Astrocyte (in vitro differentiated cells and primary cell): ENCODE data around the gene UBP1.

Experiments
- CTCF ChIP-seq: IDR thresholded peaks from 2 replicates; pipeline ENCODE4 v1.5.1; 2011; ENCODE audit warnings: low read depth, mild to moderate bottlenecking, inconsistent platforms, low read length, moderate library complexity; ENCODE audit not compliant: insufficient read depth
- EZH2 ChIP-seq: IDR thresholded peaks from 2 replicates; pipeline ENCODE4 v1.6.1; 2012; ENCODE audit warnings: mild to moderate bottlenecking, low read length, inconsistent platforms; ENCODE audit not compliant: insufficient read depth

- no peak for TF ChIP-seq CTCF
- no peak for TF ChIP-seq EZH2
These were observed 7.8 kb upstream of the UBP1 start for GRCh38 chr3:33447958-33448357.
